HepG2 (cell line): ENCODE data around the gene PRDM7. TPM values are rescaled to one million over a fixed set of nuclear protein-coding genes. Genes with fewer than 3 reads are reported as not detected.

Experiments used
- BORCS8-MEF2B ChIP-seq: sonication (generic); formaldehyde crosslinking; IDR thresholded peaks from 2 replicates; pipeline ENCODE4 v1.8.0; 2022; ENCODE audit warnings: mild to moderate bottlenecking, missing genetic modification reagents
- CBX5 ChIP-seq: sonication (generic); formaldehyde crosslinking; IDR thresholded peaks from 2 replicates; pipeline ENCODE4 v1.4.0; 2020; ENCODE audit warnings: missing genetic modification reagents, borderline replicate concordance
- CENPT ChIP-seq: sonication (generic); formaldehyde crosslinking; IDR thresholded peaks from 2 replicates; pipeline ENCODE4 v1.8.0; 2022; ENCODE audit warnings: low read depth, mild to moderate bottlenecking, moderate library complexity, missing genetic modification reagents
- HDAC2 ChIP-seq: sonication (generic); formaldehyde crosslinking; IDR thresholded peaks from 2 replicates; pipeline ENCODE4 v1.4.0; 2020; ENCODE audit warnings: missing genetic modification reagents
- JUN ChIP-seq: sonication (generic); formaldehyde crosslinking; IDR thresholded peaks from 2 replicates; pipeline ENCODE4 v1.4.0; 2020; ENCODE audit warnings: mild to moderate bottlenecking, missing genetic modification reagents
- KDM5B ChIP-seq: sonication (generic); formaldehyde crosslinking; IDR thresholded peaks from 2 replicates; pipeline ENCODE4 v1.4.0; 2020; ENCODE audit warnings: missing genetic modification reagents, mild to moderate bottlenecking, borderline replicate concordance
- KLF13 ChIP-seq: sonication (generic); formaldehyde crosslinking; IDR thresholded peaks from 2 replicates; pipeline ENCODE4 v1.4.0; 2020; ENCODE audit warnings: mild to moderate bottlenecking, missing genetic modification reagents
- MBD4 ChIP-seq: IDR thresholded peaks from 2 replicates; pipeline ENCODE4 v1.6.1; 2012; ENCODE audit warnings: low read length, inconsistent platforms, borderline replicate concordance
- MBNL3 ChIP-seq: fragments of 250-450 bp; sonication (Bioruptor Pico); conservative IDR thresholded peaks from 2 replicates; pipeline ENCODE4 v1.8.0; 2022; ENCODE audit warnings: mild to moderate bottlenecking, inconsistent platforms
- MTF2 ChIP-seq: sonication (generic); formaldehyde crosslinking; IDR thresholded peaks from 2 replicates; pipeline ENCODE4 v1.5.0; 2020; ENCODE audit warnings: missing genetic modification reagents, borderline replicate concordance
- PLRG1 ChIP-seq: fragments of 450-650 bp; conservative IDR thresholded peaks from 2 replicates; pipeline ENCODE4 v1.6.1; 2016
- PTBP1 ChIP-seq: fragments of 200-400 bp; formaldehyde crosslinking; IDR thresholded peaks from 2 replicates; pipeline ENCODE4 v1.6.1; 2018; ENCODE audit warnings: low read length, low read depth; ENCODE audit not compliant: poor library complexity, severe bottlenecking
- RAD21 ChIP-seq: fragments of 450-650 bp; formaldehyde crosslinking; IDR thresholded peaks from 2 replicates; pipeline ENCODE4 v1.5.0; 2020; ENCODE audit warnings: mild to moderate bottlenecking
- RXRA ChIP-seq: sonication (generic); formaldehyde crosslinking; IDR thresholded peaks from 2 replicates; pipeline ENCODE4 v1.5.1; 2020; ENCODE audit warnings: missing genetic modification reagents
- RXRB ChIP-seq: IDR thresholded peaks from 2 replicates; pipeline ENCODE4 v1.6.1; 2016; ENCODE audit warnings: borderline replicate concordance, missing genetic modification reagents, missing compliant biosample characterization
- YY1 ChIP-seq: IDR thresholded peaks from 2 replicates; pipeline ENCODE4 v1.6.1; 2011; ENCODE audit warnings: low read length, low read depth, moderate library complexity, mild to moderate bottlenecking; ENCODE audit not compliant: insufficient read depth, insufficient replicate concordance
- ZBTB38 ChIP-seq: sonication (generic); formaldehyde crosslinking; IDR thresholded peaks from 2 replicates; pipeline ENCODE4 v1.5.1; 2020; ENCODE audit warnings: mild to moderate bottlenecking, missing genetic modification reagents
- ZMYM2 ChIP-seq: sonication (generic); formaldehyde crosslinking; IDR thresholded peaks from 2 replicates; pipeline ENCODE4 v1.8.0; 2022; ENCODE audit warnings: mild to moderate bottlenecking, missing genetic modification reagents
- ZNF274 ChIP-seq: sonication (generic); formaldehyde crosslinking; IDR thresholded peaks from 2 replicates; pipeline ENCODE4 v1.5.1; 2020; ENCODE audit warnings: mild to moderate bottlenecking, missing genetic modification reagents
- ZNF33B ChIP-seq: sonication (generic); formaldehyde crosslinking; IDR thresholded peaks from 2 replicates; pipeline ENCODE4 v1.5.1; 2020; ENCODE audit warnings: mild to moderate bottlenecking, missing genetic modification reagents
- ZNF644 ChIP-seq: IDR thresholded peaks from 2 replicates; pipeline ENCODE4 v1.6.1; 2016; ENCODE audit warnings: low read depth
- polyA plus RNA-seq, 8 experiments: library from polyadenylated mRNA; depleted of rRNA in 3 of 8; stranded (reverse) in 7 of 8; unstranded in 1 of 8; fragments of >200 nt; fragmentation: Illumina TruSeq in 4 of 8; extraction: Trizol in 4 of 8; gene quantifications; 2 replicates each; pipeline versions ENCODE4 v1.2.1 to v1.2.3, GENCODE V29; 2011 to 2016; ENCODE audit warnings: low read depth in 4 of 8, missing spikeins in 1 of 8, mixed read lengths in 1 of 8; ENCODE audit not compliant: insufficient read depth in 1 of 8
- total RNA-seq, 5 experiments: library from RNA; depleted of rRNA; stranded (reverse); fragments of >200 nt; fragmentation: Illumina TruSeq; extraction: Trizol; gene quantifications; 2 replicates each; pipeline ENCODE4 v1.2.3, GENCODE V29; 2016; ENCODE audit warnings: low read depth in 1 of 5
- TF ChIP-seq, protein P1 (sequence below): sonication (generic); formaldehyde crosslinking; IDR thresholded peaks from 2 replicates; pipeline ENCODE4 v1.5.1; 2020; ENCODE audit warnings: mild to moderate bottlenecking, missing genetic modification reagents, moderate library complexity
- TF ChIP-seq, protein P2 (sequence below): sonication (generic); formaldehyde crosslinking; IDR thresholded peaks from 2 replicates; pipeline ENCODE4 v1.5.1; 2020; ENCODE audit warnings: missing genetic modification reagents, mild to moderate bottlenecking, borderline replicate concordance
- TF ChIP-seq, protein P3 (sequence below): sonication (generic); formaldehyde crosslinking; IDR thresholded peaks from 2 replicates; pipeline ENCODE4 v1.5.1; 2020; ENCODE audit warnings: missing genetic modification reagents, mild to moderate bottlenecking, borderline replicate concordance

PRDM7 gene
- total and polyA plus RNA-seq, 2 of the 13 experiments (the other 11 are each of a cell fraction or from before 2014, with no cell fraction given) = not detected

DNA sequence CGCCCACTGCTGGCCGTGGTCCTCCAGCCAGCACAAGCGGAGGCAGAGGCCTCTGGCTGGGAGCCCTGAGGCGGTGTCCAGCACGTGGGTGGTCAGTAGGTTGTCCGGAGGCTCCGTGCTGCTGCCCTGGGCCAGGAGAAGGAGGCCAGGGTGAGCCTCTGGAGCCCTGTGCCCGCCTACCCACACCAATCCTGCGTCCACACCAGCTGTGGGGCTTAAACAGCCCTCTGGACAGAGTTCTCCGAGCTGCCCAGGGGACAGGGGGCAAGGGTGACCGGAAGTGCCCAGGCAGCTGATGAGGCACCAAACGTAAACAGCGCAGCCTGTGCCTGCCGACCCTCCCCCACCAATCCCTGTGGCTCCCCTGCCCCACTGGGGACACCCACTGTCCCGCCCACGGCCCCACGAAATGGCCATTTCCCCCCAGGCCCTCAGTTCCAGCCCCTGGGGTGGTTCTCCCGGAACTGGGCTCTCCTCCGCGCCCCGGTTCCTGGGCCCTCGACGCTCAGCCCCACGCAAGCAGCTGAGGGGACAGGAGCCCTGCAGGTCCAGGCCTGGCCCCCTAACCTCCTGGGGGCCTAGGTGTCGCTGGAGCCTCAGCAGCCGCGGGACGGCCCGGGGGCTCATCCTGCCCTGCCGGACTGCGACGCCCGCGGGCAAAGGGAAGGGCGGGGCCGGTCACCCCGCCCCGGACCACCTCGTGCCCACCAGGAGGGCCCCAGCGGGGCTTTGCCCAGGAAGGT lies 30.0 kb downstream of the PRDM7 start (continued):
- TF ChIP-seq, protein P1, sequence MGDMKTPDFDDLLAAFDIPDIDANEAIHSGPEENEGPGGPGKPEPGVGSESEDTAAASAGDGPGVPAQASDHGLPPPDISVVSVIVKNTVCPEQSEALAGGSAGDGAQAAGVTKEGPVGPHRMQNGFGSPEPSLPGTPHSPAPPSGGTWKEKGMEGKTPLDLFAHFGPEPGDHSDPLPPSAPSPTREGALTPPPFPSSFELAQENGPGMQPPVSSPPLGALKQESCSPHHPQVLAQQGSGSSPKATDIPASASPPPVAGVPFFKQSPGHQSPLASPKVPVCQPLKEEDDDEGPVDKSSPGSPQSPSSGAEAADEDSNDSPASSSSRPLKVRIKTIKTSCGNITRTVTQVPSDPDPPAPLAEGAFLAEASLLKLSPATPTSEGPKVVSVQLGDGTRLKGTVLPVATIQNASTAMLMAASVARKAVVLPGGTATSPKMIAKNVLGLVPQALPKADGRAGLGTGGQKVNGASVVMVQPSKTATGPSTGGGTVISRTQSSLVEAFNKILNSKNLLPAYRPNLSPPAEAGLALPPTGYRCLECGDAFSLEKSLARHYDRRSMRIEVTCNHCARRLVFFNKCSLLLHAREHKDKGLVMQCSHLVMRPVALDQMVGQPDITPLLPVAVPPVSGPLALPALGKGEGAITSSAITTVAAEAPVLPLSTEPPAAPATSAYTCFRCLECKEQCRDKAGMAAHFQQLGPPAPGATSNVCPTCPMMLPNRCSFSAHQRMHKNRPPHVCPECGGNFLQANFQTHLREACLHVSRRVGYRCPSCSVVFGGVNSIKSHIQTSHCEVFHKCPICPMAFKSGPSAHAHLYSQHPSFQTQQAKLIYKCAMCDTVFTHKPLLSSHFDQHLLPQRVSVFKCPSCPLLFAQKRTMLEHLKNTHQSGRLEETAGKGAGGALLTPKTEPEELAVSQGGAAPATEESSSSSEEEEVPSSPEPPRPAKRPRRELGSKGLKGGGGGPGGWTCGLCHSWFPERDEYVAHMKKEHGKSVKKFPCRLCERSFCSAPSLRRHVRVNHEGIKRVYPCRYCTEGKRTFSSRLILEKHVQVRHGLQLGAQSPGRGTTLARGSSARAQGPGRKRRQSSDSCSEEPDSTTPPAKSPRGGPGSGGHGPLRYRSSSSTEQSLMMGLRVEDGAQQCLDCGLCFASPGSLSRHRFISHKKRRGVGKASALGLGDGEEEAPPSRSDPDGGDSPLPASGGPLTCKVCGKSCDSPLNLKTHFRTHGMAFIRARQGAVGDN (CRISPR knock-in tag) = peak; percentile 99
- TF ChIP-seq MBD4 (no peak), CBX5 (CRISPR knock-in tag) (0 out of 2 replicates have a peak, but pooled peaks have one; percentile 24), ZBTB38 (CRISPR knock-in tag) (peak; percentile 76), ZNF644 (CRISPR knock-in tag) (no peak), BORCS8-MEF2B (CRISPR knock-in tag) (peak; percentile 46), ZNF274 (CRISPR knock-in tag) (no peak), YY1 (no peak), ZMYM2 (peak; percentile 62), KLF13 (CRISPR knock-in tag) (no peak), ZNF33B (peak; percentile 27; the same call in 1 of the 2 replicates), PLRG1 (no peak), RXRB (peak; percentile 76), KDM5B (CRISPR knock-in tag) (peak; percentile 96), JUN (no peak), RXRA (CRISPR knock-in tag) (peak; percentile 72; the same call in 1 of the 2 replicates), CENPT (CRISPR knock-in tag) (peak; percentile 87; the same call in 1 of the 2 replicates), MTF2 (no peak), HDAC2 (no peak; the same call in 1 of the 2 replicates), MBNL3 (CRISPR knock-in tag) (no peak), RAD21 (CRISPR knock-in tag) (peak; percentile 26; the same call in 1 of the 2 replicates), PTBP1 (peak; percentile 24)
- TF ChIP-seq, protein P2, sequence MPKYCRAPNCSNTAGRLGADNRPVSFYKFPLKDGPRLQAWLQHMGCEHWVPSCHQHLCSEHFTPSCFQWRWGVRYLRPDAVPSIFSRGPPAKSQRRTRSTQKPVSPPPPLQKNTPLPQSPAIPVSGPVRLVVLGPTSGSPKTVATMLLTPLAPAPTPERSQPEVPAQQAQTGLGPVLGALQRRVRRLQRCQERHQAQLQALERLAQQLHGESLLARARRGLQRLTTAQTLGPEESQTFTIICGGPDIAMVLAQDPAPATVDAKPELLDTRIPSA (CRISPR knock-in tag) = no peak; the same call in 1 of the 2 replicates
- TF ChIP-seq, protein P3, sequence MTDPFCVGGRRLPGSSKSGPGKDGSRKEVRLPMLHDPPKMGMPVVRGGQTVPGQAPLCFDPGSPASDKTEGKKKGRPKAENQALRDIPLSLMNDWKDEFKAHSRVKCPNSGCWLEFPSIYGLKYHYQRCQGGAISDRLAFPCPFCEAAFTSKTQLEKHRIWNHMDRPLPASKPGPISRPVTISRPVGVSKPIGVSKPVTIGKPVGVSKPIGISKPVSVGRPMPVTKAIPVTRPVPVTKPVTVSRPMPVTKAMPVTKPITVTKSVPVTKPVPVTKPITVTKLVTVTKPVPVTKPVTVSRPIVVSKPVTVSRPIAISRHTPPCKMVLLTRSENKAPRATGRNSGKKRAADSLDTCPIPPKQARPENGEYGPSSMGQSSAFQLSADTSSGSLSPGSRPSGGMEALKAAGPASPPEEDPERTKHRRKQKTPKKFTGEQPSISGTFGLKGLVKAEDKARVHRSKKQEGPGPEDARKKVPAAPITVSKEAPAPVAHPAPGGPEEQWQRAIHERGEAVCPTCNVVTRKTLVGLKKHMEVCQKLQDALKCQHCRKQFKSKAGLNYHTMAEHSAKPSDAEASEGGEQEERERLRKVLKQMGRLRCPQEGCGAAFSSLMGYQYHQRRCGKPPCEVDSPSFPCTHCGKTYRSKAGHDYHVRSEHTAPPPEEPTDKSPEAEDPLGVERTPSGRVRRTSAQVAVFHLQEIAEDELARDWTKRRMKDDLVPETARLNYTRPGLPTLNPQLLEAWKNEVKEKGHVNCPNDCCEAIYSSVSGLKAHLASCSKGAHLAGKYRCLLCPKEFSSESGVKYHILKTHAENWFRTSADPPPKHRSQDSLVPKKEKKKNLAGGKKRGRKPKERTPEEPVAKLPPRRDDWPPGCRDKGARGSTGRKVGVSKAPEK (CRISPR knock-in tag) = no peak; the same call in 1 of the 2 replicates
